HepG2 (cell line): ENCODE data around the gene EXOC3L2. TPM values are rescaled to one million over a fixed set of nuclear protein-coding genes. Genes with fewer than 3 reads are reported as not detected.

Experiments
- AGO2 ChIP-seq: fragments of 200-400 bp; formaldehyde crosslinking; optimal IDR thresholded peaks from 2 replicates; pipeline ENCODE3; 2017; ENCODE audit warnings: mild to moderate bottlenecking, low read depth, low read length, moderate library complexity
- FOXK2 ChIP-seq: fragments of 450-650 bp; IDR thresholded peaks from 2 replicates; pipeline ENCODE4 v1.6.1; 2016
- HNRNPUL1 ChIP-seq: fragments of 200-400 bp; formaldehyde crosslinking; IDR thresholded peaks from 2 replicates; pipeline ENCODE4 v1.6.1; 2017; ENCODE audit warnings: low read depth, mild to moderate bottlenecking, low read length, moderate library complexity
- KMT2B ChIP-seq: IDR thresholded peaks from 2 replicates; pipeline ENCODE4 v1.6.1; 2016; ENCODE audit warnings: missing genetic modification reagents, missing compliant biosample characterization
- MAZ ChIP-seq, 2 experiments: sonication (generic) in 1 of 2; formaldehyde crosslinking in 1 of 2; IDR thresholded peaks; 2 replicates each; pipeline versions ENCODE4 v1.5.0 to v1.6.1; 2012 to 2020; ENCODE audit warnings: low read depth in 2 of 2, mild to moderate bottlenecking in 2 of 2, borderline replicate concordance in 1 of 2, improper control_type of control experiment in 1 of 2, low read length in 1 of 2, missing genetic modification reagents in 1 of 2, moderate library complexity in 1 of 2
- MEIS2 ChIP-seq: sonication (generic); formaldehyde crosslinking; IDR thresholded peaks from 2 replicates; pipeline ENCODE4 v1.9.0; 2021; ENCODE audit warnings: mild to moderate bottlenecking, missing genetic modification reagents
- PTBP1 ChIP-seq: fragments of 200-400 bp; formaldehyde crosslinking; IDR thresholded peaks from 2 replicates; pipeline ENCODE4 v1.6.1; 2018; ENCODE audit warnings: low read length, low read depth; ENCODE audit not compliant: poor library complexity, severe bottlenecking
- RCOR2 ChIP-seq: IDR thresholded peaks from 2 replicates; pipeline ENCODE4 v1.6.1; 2016; ENCODE audit warnings: missing biosample characterization, missing genetic modification reagents
- TBX2 ChIP-seq: sonication (generic); formaldehyde crosslinking; IDR thresholded peaks from 2 replicates; pipeline ENCODE4 v1.5.0; 2020; ENCODE audit warnings: missing genetic modification reagents, mild to moderate bottlenecking, borderline replicate concordance
- ZBTB21 ChIP-seq: sonication (generic); formaldehyde crosslinking; IDR thresholded peaks from 2 replicates; pipeline ENCODE4 v1.4.0; 2020; ENCODE audit warnings: missing genetic modification reagents
- ZNF225 ChIP-seq: sonication (generic); formaldehyde crosslinking; IDR thresholded peaks from 2 replicates; pipeline ENCODE4 v1.4.0; 2020; ENCODE audit warnings: mild to moderate bottlenecking, missing genetic modification reagents
- ZNF460 ChIP-seq: sonication (generic); formaldehyde crosslinking; IDR thresholded peaks from 2 replicates; pipeline ENCODE4 v1.5.1; 2020; ENCODE audit warnings: missing genetic modification reagents, mild to moderate bottlenecking, borderline replicate concordance
- ZNF546 ChIP-seq: sonication (generic); formaldehyde crosslinking; conservative IDR thresholded peaks from 2 replicates; pipeline ENCODE4 v1.8.1; 2023; ENCODE audit warnings: mild to moderate bottlenecking, missing genetic modification reagents
- ZNF556 ChIP-seq: sonication (generic); formaldehyde crosslinking; IDR thresholded peaks from 2 replicates; pipeline ENCODE4 v1.4.0; 2020; ENCODE audit warnings: mild to moderate bottlenecking, missing genetic modification reagents, borderline replicate concordance
- ZNF850 ChIP-seq: sonication (generic); formaldehyde crosslinking; conservative IDR thresholded peaks from 2 replicates; pipeline ENCODE4 v1.9.0; 2021; ENCODE audit warnings: mild to moderate bottlenecking, missing genetic modification reagents
- ZSCAN25 ChIP-seq: sonication (generic); formaldehyde crosslinking; IDR thresholded peaks from 2 replicates; pipeline ENCODE4 v1.8.0; 2022; ENCODE audit warnings: mild to moderate bottlenecking, missing genetic modification reagents
- polyA plus RNA-seq, 8 experiments: library from polyadenylated mRNA; depleted of rRNA in 3 of 8; stranded (reverse) in 7 of 8; unstranded in 1 of 8; fragments of >200 nt; fragmentation: Illumina TruSeq in 4 of 8; extraction: Trizol in 4 of 8; gene quantifications; 2 replicates each; pipeline versions ENCODE4 v1.2.1 to v1.2.3, GENCODE V29; 2011 to 2016; ENCODE audit warnings: low read depth in 4 of 8, missing spikeins in 1 of 8, mixed read lengths in 1 of 8; ENCODE audit not compliant: insufficient read depth in 1 of 8
- total RNA-seq, 5 experiments: library from RNA; depleted of rRNA; stranded (reverse); fragments of >200 nt; fragmentation: Illumina TruSeq; extraction: Trizol; gene quantifications; 2 replicates each; pipeline ENCODE4 v1.2.3, GENCODE V29; 2016; ENCODE audit warnings: low read depth in 1 of 5
- TF ChIP-seq, protein P1 (sequence below): sonication (generic); formaldehyde crosslinking; IDR thresholded peaks from 2 replicates; pipeline ENCODE4 v1.5.0; 2020; ENCODE audit warnings: mild to moderate bottlenecking, missing genetic modification reagents
- TF ChIP-seq, protein P2 (sequence below): sonication (generic); formaldehyde crosslinking; IDR thresholded peaks from 2 replicates; pipeline ENCODE4 v1.5.0; 2020; ENCODE audit warnings: missing genetic modification reagents
- TF ChIP-seq, protein P3 (sequence below), 2 experiments: sonication (generic) in 1 of 2; formaldehyde crosslinking in 1 of 2; IDR thresholded peaks; 2 replicates each; pipeline versions ENCODE4 v1.4.0 to v1.6.1; 2018 to 2020; ENCODE audit warnings: missing genetic modification reagents in 2 of 2, borderline replicate concordance in 1 of 2, low read depth in 1 of 2, mild to moderate bottlenecking in 1 of 2, missing biosample characterization in 1 of 2
- TF ChIP-seq, protein P4 (sequence below): sonication (generic); formaldehyde crosslinking; IDR thresholded peaks from 2 replicates; pipeline ENCODE4 v1.5.1; 2020; ENCODE audit warnings: mild to moderate bottlenecking, missing genetic modification reagents
- TF ChIP-seq, protein P5 (sequence below): sonication (generic); formaldehyde crosslinking; IDR thresholded peaks from 2 replicates; pipeline ENCODE4 v1.5.1; 2020; ENCODE audit warnings: mild to moderate bottlenecking, missing genetic modification reagents, moderate library complexity

The EXOC3L2 gene
- total and polyA plus RNA-seq, 2 of the 13 experiments (the other 11 are each of a cell fraction or from before 2014, with no cell fraction given) = 0.21 TPM; not detected in 1

DNA sequence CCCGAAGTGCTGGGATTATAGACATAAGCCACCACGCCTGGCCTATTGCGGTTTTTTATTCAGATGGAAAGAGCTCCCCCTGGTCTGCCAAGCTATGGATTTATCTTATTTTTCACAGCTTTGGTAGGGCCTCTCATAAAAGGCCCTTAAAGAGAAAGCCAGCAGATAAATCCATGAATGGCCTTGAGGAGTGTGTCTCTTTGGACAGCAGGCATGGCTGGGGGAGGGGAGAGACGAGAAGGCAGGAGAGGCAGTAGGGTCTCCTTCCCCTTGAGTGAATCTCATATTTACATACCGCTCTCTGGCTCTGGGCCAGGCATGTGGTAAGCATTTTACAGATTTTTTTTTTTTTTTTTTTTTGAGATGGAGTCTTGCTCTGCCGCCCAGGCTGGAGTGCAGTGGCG lies 31.1 kb upstream of the EXOC3L2 start (continued):
- TF ChIP-seq, protein P1, sequence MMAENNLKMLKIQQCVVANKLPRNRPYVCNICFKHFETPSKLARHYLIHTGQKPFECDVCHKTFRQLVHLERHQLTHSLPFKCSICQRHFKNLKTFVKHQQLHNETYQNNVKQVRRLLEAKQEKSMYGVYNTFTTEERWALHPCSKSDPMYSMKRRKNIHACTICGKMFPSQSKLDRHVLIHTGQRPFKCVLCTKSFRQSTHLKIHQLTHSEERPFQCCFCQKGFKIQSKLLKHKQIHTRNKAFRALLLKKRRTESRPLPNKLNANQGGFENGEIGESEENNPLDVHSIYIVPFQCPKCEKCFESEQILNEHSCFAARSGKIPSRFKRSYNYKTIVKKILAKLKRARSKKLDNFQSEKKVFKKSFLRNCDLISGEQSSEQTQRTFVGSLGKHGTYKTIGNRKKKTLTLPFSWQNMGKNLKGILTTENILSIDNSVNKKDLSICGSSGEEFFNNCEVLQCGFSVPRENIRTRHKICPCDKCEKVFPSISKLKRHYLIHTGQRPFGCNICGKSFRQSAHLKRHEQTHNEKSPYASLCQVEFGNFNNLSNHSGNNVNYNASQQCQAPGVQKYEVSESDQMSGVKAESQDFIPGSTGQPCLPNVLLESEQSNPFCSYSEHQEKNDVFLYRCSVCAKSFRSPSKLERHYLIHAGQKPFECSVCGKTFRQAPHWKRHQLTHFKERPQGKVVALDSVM (CRISPR knock-in tag) = peak; percentile 60
- TF ChIP-seq ZNF546 (CRISPR knock-in tag) (no peak), MEIS2 (CRISPR knock-in tag) (no peak), ZNF850 (CRISPR knock-in tag) (no peak), HNRNPUL1 (no peak), ZNF460 (no peak), ZNF556 (CRISPR knock-in tag) (no peak), KMT2B (CRISPR knock-in tag) (no peak), PTBP1 (no peak), TBX2 (CRISPR knock-in tag) (no peak), RCOR2 (CRISPR knock-in tag) (no peak), MAZ (IDR thresholded peaks at IDR 0.05; ENCODE audit: borderline replicate concordance, low read depth, low read length) (no peak), MAZ (CRISPR knock-in tag; IDR thresholded peaks at IDR 0.05; ENCODE audit: low read depth) (no peak), ZBTB21 (CRISPR knock-in tag) (no peak), ZNF225 (CRISPR knock-in tag) (no peak), AGO2 (no peak), ZSCAN25 (no peak), FOXK2 (no peak)
- TF ChIP-seq, protein P2, sequence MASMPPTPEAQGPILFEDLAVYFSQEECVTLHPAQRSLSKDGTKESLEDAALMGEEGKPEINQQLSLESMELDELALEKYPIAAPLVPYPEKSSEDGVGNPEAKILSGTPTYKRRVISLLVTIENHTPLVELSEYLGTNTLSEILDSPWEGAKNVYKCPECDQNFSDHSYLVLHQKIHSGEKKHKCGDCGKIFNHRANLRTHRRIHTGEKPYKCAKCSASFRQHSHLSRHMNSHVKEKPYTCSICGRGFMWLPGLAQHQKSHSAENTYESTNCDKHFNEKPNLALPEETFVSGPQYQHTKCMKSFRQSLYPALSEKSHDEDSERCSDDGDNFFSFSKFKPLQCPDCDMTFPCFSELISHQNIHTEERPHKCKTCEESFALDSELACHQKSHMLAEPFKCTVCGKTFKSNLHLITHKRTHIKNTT = no peak
- TF ChIP-seq, protein P3, sequence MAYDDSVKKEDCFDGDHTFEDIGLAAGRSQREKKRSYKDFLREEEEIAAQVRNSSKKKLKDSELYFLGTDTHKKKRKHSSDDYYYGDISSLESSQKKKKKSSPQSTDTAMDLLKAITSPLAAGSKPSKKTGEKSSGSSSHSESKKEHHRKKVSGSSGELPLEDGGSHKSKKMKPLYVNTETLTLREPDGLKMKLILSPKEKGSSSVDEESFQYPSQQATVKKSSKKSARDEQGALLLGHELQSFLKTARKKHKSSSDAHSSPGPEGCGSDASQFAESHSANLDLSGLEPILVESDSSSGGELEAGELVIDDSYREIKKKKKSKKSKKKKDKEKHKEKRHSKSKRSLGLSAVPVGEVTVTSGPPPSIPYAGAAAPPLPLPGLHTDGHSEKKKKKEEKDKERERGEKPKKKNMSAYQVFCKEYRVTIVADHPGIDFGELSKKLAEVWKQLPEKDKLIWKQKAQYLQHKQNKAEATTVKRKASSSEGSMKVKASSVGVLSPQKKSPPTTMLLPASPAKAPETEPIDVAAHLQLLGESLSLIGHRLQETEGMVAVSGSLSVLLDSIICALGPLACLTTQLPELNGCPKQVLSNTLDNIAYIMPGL (CRISPR knock-in tag; IDR thresholded peaks at IDR 0.05; ENCODE audit: borderline replicate concordance in 1 of 2, low read depth in 1 of 2) = no peak
- TF ChIP-seq, protein P4, sequence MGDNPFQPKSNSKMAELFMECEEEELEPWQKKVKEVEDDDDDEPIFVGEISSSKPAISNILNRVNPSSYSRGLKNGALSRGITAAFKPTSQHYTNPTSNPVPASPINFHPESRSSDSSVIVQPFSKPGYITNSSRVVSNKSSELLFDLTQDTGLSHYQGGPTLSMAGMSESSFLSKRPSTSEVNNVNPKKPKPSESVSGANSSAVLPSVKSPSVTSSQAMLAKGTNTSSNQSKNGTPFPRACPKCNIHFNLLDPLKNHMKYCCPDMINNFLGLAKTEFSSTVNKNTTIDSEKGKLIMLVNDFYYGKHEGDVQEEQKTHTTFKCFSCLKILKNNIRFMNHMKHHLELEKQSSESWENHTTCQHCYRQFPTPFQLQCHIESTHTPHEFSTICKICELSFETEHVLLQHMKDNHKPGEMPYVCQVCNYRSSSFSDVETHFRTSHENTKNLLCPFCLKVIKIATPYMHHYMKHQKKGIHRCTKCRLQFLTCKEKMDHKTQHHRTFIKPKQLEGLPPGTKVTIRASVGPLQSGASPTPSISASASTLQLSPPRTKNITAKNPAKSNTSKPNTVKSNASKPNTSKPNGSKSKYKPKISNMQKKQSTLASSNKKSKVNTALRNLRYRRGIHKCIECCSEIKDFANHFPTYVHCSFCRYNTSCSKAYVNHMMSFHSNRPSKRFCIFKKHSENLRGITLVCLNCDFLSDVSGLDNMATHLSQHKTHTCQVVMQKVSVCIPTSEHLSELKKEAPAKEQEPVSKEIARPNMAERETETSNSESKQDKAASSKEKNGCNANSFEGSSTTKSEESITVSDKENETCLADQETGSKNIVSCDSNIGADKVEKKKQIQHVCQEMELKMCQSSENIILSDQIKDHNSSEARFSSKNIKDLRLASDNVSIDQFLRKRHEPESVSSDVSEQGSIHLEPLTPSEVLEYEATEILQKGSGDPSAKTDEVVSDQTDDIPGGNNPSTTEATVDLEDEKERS (CRISPR knock-in tag) = no peak
- TF ChIP-seq, protein P5, sequence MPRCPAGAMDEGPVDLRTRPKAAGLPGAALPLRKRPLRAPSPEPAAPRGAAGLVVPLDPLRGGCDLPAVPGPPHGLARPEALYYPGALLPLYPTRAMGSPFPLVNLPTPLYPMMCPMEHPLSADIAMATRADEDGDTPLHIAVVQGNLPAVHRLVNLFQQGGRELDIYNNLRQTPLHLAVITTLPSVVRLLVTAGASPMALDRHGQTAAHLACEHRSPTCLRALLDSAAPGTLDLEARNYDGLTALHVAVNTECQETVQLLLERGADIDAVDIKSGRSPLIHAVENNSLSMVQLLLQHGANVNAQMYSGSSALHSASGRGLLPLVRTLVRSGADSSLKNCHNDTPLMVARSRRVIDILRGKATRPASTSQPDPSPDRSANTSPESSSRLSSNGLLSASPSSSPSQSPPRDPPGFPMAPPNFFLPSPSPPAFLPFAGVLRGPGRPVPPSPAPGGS = no peak
